IMR-90 (cell line): ENCODE data around the gene HES4. TPM values are rescaled to one million over a fixed set of nuclear protein-coding genes. Genes with fewer than 3 reads are reported as not detected.
A peak's percentile ranks its signal among the peaks of the same experiment; 100 is the strongest.

Source experiments
- ATAC-seq: fragments of 200-7000 bp; cut with Tn5 transposase; 2 replicates; pipeline ENCODE4 v1.9.1; 2020; ENCODE audit warnings: low read depth, mild to moderate bottlenecking, moderate library complexity
- BruUV-seq: library from RNA; stranded (reverse); fragments of 400-500 nt; replicated peaks from 2 replicates; lab custom pipeline; 2021; lab: Mats Ljungman, UMichigan
- CTCF ChIA-PET: fragments of 300-600 bp; formaldehyde crosslinking; extraction: SDS; loops from one replicate; lab custom pipeline; 2021; ENCODE audit warnings: antibody characterized with exemption; lab: Yijun Ruan, JAX
- POLR2A ChIA-PET: fragments of 300-600 bp; sonication (Branson Sonifier 250); formaldehyde crosslinking; loops from one replicate; lab custom pipeline; 2022; ENCODE audit warnings: antibody characterized with exemption; ENCODE audit not compliant: unreplicated experiment; lab: Charles Lee
- DNase-seq: peaks from one replicate; pipeline ENCODE4 v3.0.0; 2013
- H2AFZ ChIP-seq: replicated peaks from 2 replicates; pipeline ENCODE3; 2013; ENCODE audit warnings: low read length, mild to moderate bottlenecking; ENCODE audit not compliant: poor library complexity
- H2AK5ac ChIP-seq: 2 replicates; pipeline ENCODE4 v1.6.1; 2013; ENCODE audit warnings: low read depth, low read length, inconsistent platforms
- H2AK9ac ChIP-seq: replicated peaks from 2 replicates; pipeline ENCODE3; 2013; ENCODE audit warnings: mild to moderate bottlenecking, low read depth, low read length, moderate library complexity; ENCODE audit not compliant: poor library complexity
- H2BK120ac ChIP-seq: 2 replicates; pipeline ENCODE4 v1.6.1; 2013; ENCODE audit warnings: low read depth, low read length, inconsistent platforms
- H2BK15ac ChIP-seq: 3 replicates; pipeline ENCODE4 v1.6.1; 2013; ENCODE audit warnings: low read depth, low read length, inconsistent platforms
- H2BK20ac ChIP-seq: 2 replicates; pipeline ENCODE4 v1.6.1; 2013; ENCODE audit warnings: low read depth, mild to moderate bottlenecking, inconsistent platforms, low read length, moderate library complexity
- H2BK5ac ChIP-seq: 2 replicates; pipeline ENCODE4 v1.6.1; 2013; ENCODE audit warnings: mild to moderate bottlenecking, low read depth, low read length, inconsistent platforms; ENCODE audit not compliant: poor library complexity, severe bottlenecking
- H3K14ac ChIP-seq: replicated peaks from 2 replicates; pipeline ENCODE4 v1.6.1; 2013; ENCODE audit warnings: low read depth, low read length, inconsistent platforms
- H3K18ac ChIP-seq: 2 replicates; pipeline ENCODE4 v1.6.1; 2013; ENCODE audit warnings: low read depth, low read length, control low read depth
- H3K23ac ChIP-seq: 2 replicates; pipeline ENCODE4 v1.6.1; 2013; ENCODE audit warnings: low read depth, low read length, inconsistent platforms
- H3K27ac ChIP-seq: 2 replicates; pipeline ENCODE4 v1.5.1; 2013; ENCODE audit warnings: mild to moderate bottlenecking, control low read depth, low read length; ENCODE audit not compliant: insufficient read depth
- H3K27me3 ChIP-seq: 2 replicates; pipeline ENCODE4 v1.6.1; 2013; ENCODE audit warnings: low read length; ENCODE audit not compliant: control insufficient read depth, insufficient read depth
- H3K36me3 ChIP-seq: 2 replicates; pipeline ENCODE4 v1.6.1; 2013; ENCODE audit warnings: low read length, mixed read lengths; ENCODE audit not compliant: control insufficient read depth, insufficient read depth
- H3K4ac ChIP-seq: 2 replicates; pipeline ENCODE4 v1.6.1; 2013; ENCODE audit warnings: low read depth, low read length, inconsistent platforms
- H3K4me1 ChIP-seq: 2 replicates; pipeline ENCODE4 v1.6.1; 2013; ENCODE audit warnings: low read length, mixed read lengths; ENCODE audit not compliant: control insufficient read depth, insufficient read depth
- H3K4me2 ChIP-seq: 2 replicates; pipeline ENCODE4 v1.6.1; 2013; ENCODE audit warnings: low read depth, mild to moderate bottlenecking, control low read depth, low read length, moderate library complexity
- H3K4me3 ChIP-seq: 2 replicates; pipeline ENCODE4 v1.5.1; 2013; ENCODE audit warnings: low read depth, mild to moderate bottlenecking, control low read depth, low read length, moderate library complexity; ENCODE audit not compliant: insufficient read depth
- H3K56ac ChIP-seq: 2 replicates; pipeline ENCODE4 v1.6.1; 2013; ENCODE audit warnings: low read length, inconsistent platforms; ENCODE audit not compliant: insufficient read depth; ENCODE audit errors: extremely low read depth
- H3K79me1 ChIP-seq, 2 experiments: 2 replicates each; pipeline ENCODE4 v1.6.1; 2013; ENCODE audit warnings: low read length in 2 of 2, inconsistent platforms in 1 of 2, low read depth in 1 of 2
- H3K9ac ChIP-seq: 2 replicates; pipeline ENCODE4 v1.6.1; 2013; ENCODE audit warnings: low read depth, low read length, control low read depth
- H3K9me1 ChIP-seq: 2 replicates; pipeline ENCODE4 v1.6.1; 2013; ENCODE audit warnings: low read length, inconsistent platforms; ENCODE audit not compliant: insufficient read depth
- H3K9me3 ChIP-seq: 2 replicates; pipeline ENCODE4 v1.6.1; 2013; ENCODE audit warnings: low read length; ENCODE audit not compliant: control insufficient read depth, insufficient read depth
- H4K20me1 ChIP-seq: 2 replicates; pipeline ENCODE4 v1.6.1; 2013; ENCODE audit warnings: low read length, inconsistent platforms; ENCODE audit not compliant: insufficient read depth
- H4K5ac ChIP-seq: 2 replicates; pipeline ENCODE4 v1.6.1; 2013; ENCODE audit warnings: mild to moderate bottlenecking, low read depth, low read length, control low read depth
- H4K8ac ChIP-seq, 2 experiments: 2 replicates each; pipeline ENCODE4 v1.6.1; 2013; ENCODE audit warnings: low read depth in 2 of 2, low read length in 2 of 2, control low read depth in 1 of 2, inconsistent platforms in 1 of 2
- H4K91ac ChIP-seq: 2 replicates; pipeline ENCODE4 v1.6.1; 2013; ENCODE audit warnings: low read depth, low read length, inconsistent platforms; ENCODE audit not compliant: insufficient read depth
- CEBPB ChIP-seq: IDR thresholded peaks from 2 replicates; pipeline ENCODE4 v1.6.1; 2012; ENCODE audit warnings: low read depth, low read length, improper control_type of control experiment
- MXI1 ChIP-seq: IDR thresholded peaks from 2 replicates; pipeline ENCODE4 v1.6.1; 2012; ENCODE audit warnings: low read depth, mild to moderate bottlenecking, low read length, moderate library complexity, borderline replicate concordance
- NFE2L2 ChIP-seq: fragments of 150-350 bp; IDR thresholded peaks from 2 replicates; pipeline ENCODE4 v1.6.1; 2016; ENCODE audit warnings: low read depth, mild to moderate bottlenecking, low read length
- RAD21 ChIP-seq: IDR thresholded peaks from 2 replicates; pipeline ENCODE4 v1.6.1; 2012; ENCODE audit warnings: low read length, improper control_type of control experiment
- SMC3 ChIP-seq: fragments of 150-350 bp; IDR thresholded peaks from 2 replicates; pipeline ENCODE4 v1.6.1; 2016; ENCODE audit warnings: low read depth, mild to moderate bottlenecking, antibody characterized with exemption, low read length, moderate library complexity
- WGBS, 2 experiments: methylation state at CpG; one replicate each; pipeline versions ENCODE4 v1.1.5 to v1.1.7; 2013; ENCODE audit warnings: missing lambda C conversion rate in 2 of 2; ENCODE audit not compliant: insufficient read length in 1 of 2; ENCODE audit errors: extremely low coverage in 2 of 2; 5-methylcytosine and 5-hydroxymethylcytosine counted together
- dilution Hi-C: fragments of 300-500 bp; cut with HindIII; formaldehyde crosslinking; loops from one replicate; pipeline ENCODE4 v1.14.3; 2018; ENCODE audit warnings: low sequenced_read_pairs; ENCODE audit not compliant: unreplicated experiment
- in situ Hi-C: fragments of 300-500 bp; cut with MboI; formaldehyde crosslinking; loops from 3 replicates; pipeline ENCODE4 v1.14.3; 2019; ENCODE audit warnings: low sequenced_read_pairs, inconsistent platforms, mixed read lengths
- intact Hi-C: fragments of 100-400 bp; cut with micrococcal nuclease; formaldehyde crosslinking; loops from 2 replicates; pipeline ENCODE4 v1.10.0; 2022
- polyA plus RNA-seq, 3 experiments: library from polyadenylated mRNA; depleted of rRNA; stranded (reverse); fragments of >200 nt; gene quantifications; 2 replicates each; pipeline ENCODE4 v1.2.3, GENCODE V29; 2012; ENCODE audit warnings: low replicate concordance in 1 of 3
- total RNA-seq: library from RNA; depleted of rRNA; stranded (reverse); fragments of >200 nt; gene quantifications from 2 replicates; pipeline ENCODE4 v1.2.3, GENCODE V29; 2012

The HES4 gene
- total and polyA plus RNA-seq, 2 of the 4 experiments (the other 2 are of a cell fraction): 1.4 to 11.7 TPM

- intact Hi-C loops: no loop called here
- H3K14ac ChIP-seq: no peak overlapping the region
- peak overlapping the region; percentile 27; the same call in 1 of the 2 replicates for H2AK5ac ChIP-seq
- no peak overlapping the region for H3K4me2 ChIP-seq
- peaks cover 2% of the 10 kb centered on the region; the same call in 1 of the 2 replicates for H3K9me1 ChIP-seq
- ATAC-seq: no peak
- H3K4me3 ChIP-seq: no peak overlapping the region
- H4K20me1 ChIP-seq: peaks cover 52% of the 10 kb centered on the region
- peaks cover 22 to 55% of the 10 kb centered on the region in 2 experiments for H3K79me1 ChIP-seq
- no peak overlapping the region for H3K56ac ChIP-seq
- 0 out of 4 replicates have a peak overlapping the region, but pooled peaks of 1 of the 2 experiments have one; percentile 5 for H4K8ac ChIP-seq
- no peak overlapping the region for H3K9ac ChIP-seq
- no peak overlapping the region for H3K4ac ChIP-seq
- no peak overlapping the region for H3K23ac ChIP-seq
- H3K4me1 ChIP-seq: peaks cover 20% of the 10 kb centered on the region
- H2BK20ac ChIP-seq: no peak overlapping the region
- no peak overlapping the region for H3K27ac ChIP-seq
- H2AFZ ChIP-seq: peak overlapping the region; percentile 43
- CTCF ChIA-PET: no interaction called here
- peaks cover 28% of the 10 kb centered on the region for H3K36me3 ChIP-seq
- H3K27me3 ChIP-seq: no peaks in the 10 kb centered on the region
- no peak for DNase-seq
- 78% methylated on average over 4 of the region's 9 CpGs; no CpG with 5 or more reads in 1 of the 2 experiments for WGBS, 2 experiments
- H3K9me3 ChIP-seq: no peaks in the 10 kb centered on the region
- no peak overlapping the region; the same call in 1 of the 2 replicates for H4K91ac ChIP-seq
- no peak overlapping the region for H2BK5ac ChIP-seq
- no peak overlapping the region for H3K18ac ChIP-seq
- BruUV-seq: no TSS peak
- TF ChIP-seq CEBPB (no peak), RAD21 (no peak), SMC3 (no peak), NFE2L2 (no peak), MXI1 (no peak)
- dilution Hi-C loops: no loop called here
- POLR2A ChIA-PET: no interaction called here
- H2BK15ac ChIP-seq: no peak overlapping the region
- no peak overlapping the region for H4K5ac ChIP-seq
- H2BK120ac ChIP-seq: no peak overlapping the region
- in situ Hi-C loops: no loop called here
- H2AK9ac ChIP-seq: peak overlapping the region; percentile 84
Measured at GRCh38 chr1:1024149-1024770, 24.4 kb upstream of the HES4 start.
